ENCODE measurements around the gene COL4A4.

DNA sequence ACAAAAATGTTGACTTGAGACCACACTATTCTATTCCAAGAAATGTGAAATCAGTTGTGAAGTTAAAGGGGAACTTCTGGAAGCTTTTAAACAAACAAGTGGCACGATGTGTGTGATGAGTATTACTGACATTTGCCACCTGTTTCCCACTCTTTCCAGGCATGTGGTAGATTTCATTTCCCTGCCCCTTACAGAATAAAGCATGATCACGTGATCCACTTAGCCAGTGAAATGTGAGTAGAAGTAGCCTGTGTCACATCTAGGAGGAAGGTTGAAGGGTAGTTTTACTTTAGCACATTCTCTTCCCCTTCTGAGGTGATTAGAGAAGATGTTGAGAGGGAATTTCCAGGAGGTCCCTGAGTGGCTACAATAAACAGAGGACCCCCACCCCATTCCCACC is 3.8 kb downstream of the COL4A4 start:
- TF ChIP-seq POLR2A (IDR thresholded peaks at IDR 0.05): no peak
- TF ChIP-seq, protein P1, sequence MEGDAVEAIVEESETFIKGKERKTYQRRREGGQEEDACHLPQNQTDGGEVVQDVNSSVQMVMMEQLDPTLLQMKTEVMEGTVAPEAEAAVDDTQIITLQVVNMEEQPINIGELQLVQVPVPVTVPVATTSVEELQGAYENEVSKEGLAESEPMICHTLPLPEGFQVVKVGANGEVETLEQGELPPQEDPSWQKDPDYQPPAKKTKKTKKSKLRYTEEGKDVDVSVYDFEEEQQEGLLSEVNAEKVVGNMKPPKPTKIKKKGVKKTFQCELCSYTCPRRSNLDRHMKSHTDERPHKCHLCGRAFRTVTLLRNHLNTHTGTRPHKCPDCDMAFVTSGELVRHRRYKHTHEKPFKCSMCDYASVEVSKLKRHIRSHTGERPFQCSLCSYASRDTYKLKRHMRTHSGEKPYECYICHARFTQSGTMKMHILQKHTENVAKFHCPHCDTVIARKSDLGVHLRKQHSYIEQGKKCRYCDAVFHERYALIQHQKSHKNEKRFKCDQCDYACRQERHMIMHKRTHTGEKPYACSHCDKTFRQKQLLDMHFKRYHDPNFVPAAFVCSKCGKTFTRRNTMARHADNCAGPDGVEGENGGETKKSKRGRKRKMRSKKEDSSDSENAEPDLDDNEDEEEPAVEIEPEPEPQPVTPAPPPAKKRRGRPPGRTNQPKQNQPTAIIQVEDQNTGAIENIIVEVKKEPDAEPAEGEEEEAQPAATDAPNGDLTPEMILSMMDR (IDR thresholded peaks at IDR 0.05): no peak

Measured in esophagus squamous epithelium (tissue), 4 donors.